ENCODE results near the gene GKN1. TPM values are rescaled to one million over a fixed set of nuclear protein-coding genes. Genes with fewer than 3 reads are reported as not detected.

Gene GKN1
- total and polyA plus RNA-seq, 3 donors from 2014 or later: not detected

DNA sequence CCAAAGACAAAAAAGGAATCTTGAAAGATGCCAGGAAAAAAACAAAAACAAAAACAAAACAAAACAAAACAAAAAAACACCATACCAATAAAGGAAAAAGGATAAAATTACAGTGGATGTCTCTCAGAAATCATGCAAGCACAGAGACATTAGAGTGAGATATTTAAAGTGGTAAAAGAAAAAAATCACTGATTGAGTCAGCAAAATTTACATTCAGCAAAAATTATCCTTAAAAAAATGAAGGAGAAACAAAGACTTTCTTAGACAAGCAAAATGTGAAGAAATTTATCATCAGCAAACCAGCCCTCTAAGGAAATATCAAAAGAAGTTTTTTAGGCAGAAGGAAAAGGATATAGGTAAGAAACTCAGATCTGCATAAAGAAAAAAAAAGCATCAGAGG lies 10.2 kb upstream of the GKN1 start:
- no peak for TF ChIP-seq POLR2A (IDR thresholded peaks at IDR 0.05)
- TF ChIP-seq, protein P1, sequence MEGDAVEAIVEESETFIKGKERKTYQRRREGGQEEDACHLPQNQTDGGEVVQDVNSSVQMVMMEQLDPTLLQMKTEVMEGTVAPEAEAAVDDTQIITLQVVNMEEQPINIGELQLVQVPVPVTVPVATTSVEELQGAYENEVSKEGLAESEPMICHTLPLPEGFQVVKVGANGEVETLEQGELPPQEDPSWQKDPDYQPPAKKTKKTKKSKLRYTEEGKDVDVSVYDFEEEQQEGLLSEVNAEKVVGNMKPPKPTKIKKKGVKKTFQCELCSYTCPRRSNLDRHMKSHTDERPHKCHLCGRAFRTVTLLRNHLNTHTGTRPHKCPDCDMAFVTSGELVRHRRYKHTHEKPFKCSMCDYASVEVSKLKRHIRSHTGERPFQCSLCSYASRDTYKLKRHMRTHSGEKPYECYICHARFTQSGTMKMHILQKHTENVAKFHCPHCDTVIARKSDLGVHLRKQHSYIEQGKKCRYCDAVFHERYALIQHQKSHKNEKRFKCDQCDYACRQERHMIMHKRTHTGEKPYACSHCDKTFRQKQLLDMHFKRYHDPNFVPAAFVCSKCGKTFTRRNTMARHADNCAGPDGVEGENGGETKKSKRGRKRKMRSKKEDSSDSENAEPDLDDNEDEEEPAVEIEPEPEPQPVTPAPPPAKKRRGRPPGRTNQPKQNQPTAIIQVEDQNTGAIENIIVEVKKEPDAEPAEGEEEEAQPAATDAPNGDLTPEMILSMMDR (IDR thresholded peaks at IDR 0.05): no peak
- H3K4me3 ChIP-seq: no peak overlapping the region
- H3K36me3 ChIP-seq (ENCODE audit: low read depth, missing control alignments): no peaks in the 10 kb centered on the region
- H3K27me3 ChIP-seq: no peaks in the 10 kb centered on the region
- intact Hi-C loops (cut with DNase I; ENCODE audit: low total_unique reads): no loop called here
- no peak for DNase-seq
- no peak overlapping the region for H3K27ac ChIP-seq
- no peaks in the 10 kb centered on the region for H3K9me3 ChIP-seq
- H3K4me1 ChIP-seq: no peaks in the 10 kb centered on the region

DNA sequence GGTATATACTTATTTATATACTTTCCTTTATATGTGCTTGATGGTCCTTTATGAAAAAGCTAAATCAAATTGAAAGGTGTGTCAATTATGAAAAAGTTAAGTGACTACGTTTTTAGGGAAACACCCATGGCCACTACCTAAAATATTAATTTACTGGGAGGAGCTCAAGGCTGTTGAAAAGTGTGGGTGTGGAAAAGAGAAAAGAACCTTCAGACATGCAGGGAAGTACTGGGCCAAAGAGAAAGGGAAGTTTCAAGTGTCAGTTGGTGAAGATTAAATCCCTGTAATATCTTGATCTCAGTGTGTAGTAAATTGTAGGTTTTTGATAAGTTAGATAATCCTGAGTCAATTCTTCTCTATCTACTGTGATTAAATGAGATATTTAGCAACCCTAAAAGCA lies 6.2 kb upstream of the GKN1 start:
- intact Hi-C loops (cut with DNase I; ENCODE audit: low total_unique reads): no loop called here
- no peak for DNase-seq
- WGBS, 2 donors: 80 to 85% methylated on average over 1 of the region's 1 CpG

DNA sequence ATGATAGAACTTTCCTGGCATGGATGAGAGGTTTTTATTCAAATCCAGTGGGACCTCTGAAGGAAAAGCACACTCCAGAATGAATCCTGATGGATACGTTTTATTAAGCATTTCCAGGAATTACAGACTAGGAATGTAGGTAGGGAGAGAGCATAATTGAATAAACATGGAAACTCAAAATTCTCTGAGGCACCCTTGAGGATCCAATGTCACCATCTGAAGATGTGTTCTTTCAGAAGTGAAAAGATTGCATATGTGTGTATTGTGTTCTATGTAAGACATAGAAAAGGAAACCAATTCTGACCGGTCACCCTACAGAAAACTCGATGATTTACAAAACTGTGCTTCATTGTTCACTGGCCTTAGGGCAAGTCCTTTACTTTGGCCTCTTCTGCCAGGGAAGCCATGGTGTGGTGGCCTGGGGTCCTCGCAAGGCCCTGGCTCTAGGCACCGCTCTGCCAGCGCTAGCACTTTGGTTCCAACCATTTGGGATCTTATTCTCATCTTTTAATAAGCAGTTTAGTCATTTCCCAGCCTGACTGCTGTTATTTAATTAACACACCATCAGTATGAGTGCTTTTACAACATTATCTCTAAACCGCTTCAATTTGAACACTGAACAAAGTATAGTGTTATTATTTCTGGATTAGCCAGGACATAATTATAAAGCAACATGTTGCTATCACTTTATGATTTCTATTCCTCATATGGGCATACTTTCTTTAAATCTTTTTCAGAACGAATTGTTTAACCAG lies 4.5 kb upstream of the GKN1 start:
- intact Hi-C loops (cut with DNase I; ENCODE audit: low total_unique reads): no loop called here
- Histone ChIP-seq H3K36me3 (ENCODE audit: low read depth, missing control alignments) (no peaks in the 10 kb centered on the region), H3K4me1 (no peaks in the 10 kb centered on the region), H3K9me3 (no peaks in the 10 kb centered on the region), H3K27me3 (no peaks in the 10 kb centered on the region), H3K27ac (no peak overlapping the region), H3K4me3 (no peak overlapping the region)
- 81 to 82% methylated on average over 8 of the region's 8 CpGs for WGBS, 2 donors
- no peak for TF ChIP-seq POLR2A (IDR thresholded peaks at IDR 0.05)
- TF ChIP-seq, protein P1 (IDR thresholded peaks at IDR 0.05): no peak
- DNase-seq: no peak

More for the DNA sequence above, 6.2 kb upstream of the GKN1 start:
- no peak for TF ChIP-seq POLR2A (IDR thresholded peaks at IDR 0.05)
- TF ChIP-seq, protein P1 (IDR thresholded peaks at IDR 0.05): no peak
- H3K4me3 ChIP-seq: no peak overlapping the region
- no peaks in the 10 kb centered on the region for H3K4me1 ChIP-seq
- no peak overlapping the region for H3K27ac ChIP-seq
- H3K27me3 ChIP-seq: no peaks in the 10 kb centered on the region
- H3K36me3 ChIP-seq (ENCODE audit: low read depth, missing control alignments): no peaks in the 10 kb centered on the region
- no peaks in the 10 kb centered on the region for H3K9me3 ChIP-seq

DNA sequence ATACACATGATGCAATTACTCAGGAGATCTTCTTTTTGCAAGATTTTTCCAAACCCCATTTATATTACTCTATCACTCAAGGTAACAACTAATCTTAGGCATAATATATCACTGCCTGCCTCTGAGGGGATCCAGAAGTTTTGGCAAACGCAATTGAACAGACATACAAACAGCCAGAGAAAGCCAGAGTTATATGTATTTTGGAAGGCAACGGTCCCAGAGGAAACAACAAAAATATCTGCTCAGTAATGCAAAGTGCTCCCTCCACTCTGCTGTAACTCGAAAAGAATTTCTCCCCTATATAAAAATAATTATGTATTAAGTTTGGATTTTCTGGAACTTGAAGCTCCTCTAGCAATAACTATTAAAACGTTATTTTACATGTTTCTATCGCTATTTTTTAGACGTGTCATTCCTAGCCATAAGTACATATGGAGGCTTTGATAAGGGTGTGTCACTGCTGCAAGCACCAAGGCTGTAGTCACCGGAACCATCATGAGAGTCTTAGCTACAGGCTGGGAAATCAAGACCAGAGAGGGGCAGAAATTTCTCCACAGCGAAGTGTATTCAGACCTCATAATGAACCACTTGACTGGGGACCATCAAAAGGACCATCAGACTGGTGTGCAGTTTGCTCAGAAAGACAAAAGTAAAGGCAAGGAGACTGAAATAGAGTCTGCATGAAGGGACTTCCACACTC lies 3.7 kb upstream of the GKN1 start:
- Histone ChIP-seq H3K9me3 (no peaks in the 10 kb centered on the region), H3K4me1 (no peaks in the 10 kb centered on the region), H3K27me3 (no peaks in the 10 kb centered on the region), H3K4me3 (no peak overlapping the region), H3K36me3 (ENCODE audit: low read depth, missing control alignments) (no peaks in the 10 kb centered on the region), H3K27ac (no peak overlapping the region)
- intact Hi-C loops (cut with DNase I; ENCODE audit: low total_unique reads): no loop called here
- TF ChIP-seq, protein P1 (IDR thresholded peaks at IDR 0.05): no peak
- no peak for TF ChIP-seq POLR2A (IDR thresholded peaks at IDR 0.05)
- 76 to 79% methylated on average over 8 of the region's 8 CpGs for WGBS, 2 donors
- DNase-seq: no peak
